ENCODE results near the gene ROS1.

The ROS1 gene

GRCh38 chr6:117327149-117328004, 98.4 kb downstream of the ROS1 start:
- Histone ChIP-seq H3K4me3 (no peak overlapping the region), H3K27ac (no peak overlapping the region)

- Histone ChIP-seq H3K27ac (no peak overlapping the region), H3K4me3 (no peak overlapping the region)
Observed at GRCh38 chr6:117326396-117326795, 99.3 kb downstream of the ROS1 start.

DNA sequence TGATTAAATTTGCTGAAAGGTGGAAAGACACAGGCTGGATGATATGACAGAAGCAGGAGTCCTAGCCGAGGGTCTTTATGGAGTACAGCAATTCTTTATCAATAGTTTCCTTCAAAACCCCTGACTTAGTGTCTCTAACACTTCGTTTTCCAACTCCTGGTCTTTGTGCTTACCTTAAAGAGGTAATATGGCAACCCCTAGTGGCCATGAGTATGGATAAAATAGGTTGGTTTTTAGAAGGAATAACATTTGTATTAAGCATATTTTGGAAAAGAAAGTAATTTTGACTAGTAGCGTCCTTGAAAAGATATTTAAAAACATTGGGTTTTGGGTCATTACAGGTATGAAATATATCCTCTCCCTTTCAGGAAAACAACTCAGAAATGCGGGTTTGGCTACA, 108.5 kb downstream of the ROS1 start:
- H3K4me3 ChIP-seq, result no peak overlapping the region
- H3K27ac ChIP-seq, result no peak overlapping the region

DNA sequence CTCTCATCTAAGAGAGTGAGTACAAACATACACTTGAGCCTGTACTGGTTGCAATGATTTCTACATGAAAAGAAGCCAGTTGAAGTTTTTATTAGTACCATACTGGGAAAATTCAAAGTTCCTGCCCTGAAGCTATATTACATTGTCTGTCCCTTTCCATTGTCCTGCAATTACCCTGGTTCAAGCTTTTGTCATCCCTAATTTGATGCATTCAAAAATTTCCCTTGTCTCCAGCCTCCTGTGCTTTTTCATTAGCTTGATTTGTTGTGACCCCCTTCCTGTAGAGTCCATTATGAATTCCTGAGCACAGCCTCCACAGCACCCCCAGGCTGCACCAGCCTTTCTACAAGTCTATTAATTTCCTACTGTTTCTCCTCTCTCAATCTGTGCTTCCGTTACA, 114.0 kb downstream of the ROS1 start:
- no peak overlapping the region for H3K27ac ChIP-seq
- no peak overlapping the region for H3K4me3 ChIP-seq

DNA sequence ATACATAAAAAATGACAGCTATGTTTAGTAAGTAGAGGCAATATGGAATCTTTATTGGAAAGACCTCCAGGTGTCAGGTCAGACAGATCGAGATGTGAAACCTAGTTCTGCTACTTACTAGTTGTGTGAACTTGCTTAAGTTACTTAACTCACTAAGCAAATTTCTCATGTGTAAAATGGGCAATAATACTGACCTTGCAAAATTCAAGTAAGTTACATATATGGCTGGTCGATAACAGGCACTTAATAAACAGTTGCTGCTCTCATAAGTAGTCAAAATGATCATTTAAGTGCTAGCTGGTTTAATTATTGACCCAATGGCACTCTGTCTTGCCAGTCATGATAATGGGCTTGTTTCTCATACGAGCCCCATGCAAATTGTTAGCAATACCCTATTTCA, 114.4 kb downstream of the ROS1 start:
- H3K27ac ChIP-seq, result no peak overlapping the region
- no peak overlapping the region for H3K4me3 ChIP-seq

GRCh38 chr6:117309611-117310010, 116.1 kb downstream of the ROS1 start:
- no peak overlapping the region for H3K27ac ChIP-seq

GRCh38 chr6:117309069-117309468, 116.7 kb downstream of the ROS1 start:
- H3K4me3 ChIP-seq, result no peak overlapping the region
- H3K27ac ChIP-seq, result no peak overlapping the region

More at GRCh38 chr6:117309611-117310010, 116.1 kb downstream of the ROS1 start:
- H3K4me3 ChIP-seq, result no peak overlapping the region

- H3K27ac ChIP-seq, result no peak overlapping the region
- H3K4me3 ChIP-seq, result no peak overlapping the region
Observed at GRCh38 chr6:117307655-117308054, 118.1 kb downstream of the ROS1 start.

GRCh38 chr6:117306227-117306790, 119.4 kb downstream of the ROS1 start:
- Histone ChIP-seq H3K4me3 (no peak overlapping the region), H3K27ac (no peak overlapping the region)

- H3K4me3 ChIP-seq, result no peak overlapping the region
- no peak overlapping the region for H3K27ac ChIP-seq
Observed at GRCh38 chr6:117304446-117304845, 121.3 kb downstream of the ROS1 start.

DNA sequence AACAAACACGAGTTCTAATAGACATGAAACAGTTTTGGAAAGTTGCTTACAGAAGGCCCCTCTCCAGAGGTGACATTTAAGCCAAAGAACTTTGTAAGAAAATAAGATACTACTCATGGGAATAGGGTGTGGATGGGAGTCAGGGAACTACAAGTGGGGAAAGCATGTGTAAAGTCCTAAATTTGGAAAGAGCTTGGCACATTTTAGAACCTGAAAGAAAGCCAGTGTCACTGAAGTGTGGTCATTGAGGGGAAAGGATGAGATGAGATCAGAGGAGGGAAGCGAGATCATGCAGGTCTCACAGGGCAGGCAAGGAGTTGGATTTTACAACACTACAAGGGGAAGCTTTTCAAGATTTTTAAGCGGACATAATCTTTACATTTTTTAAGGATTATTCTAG, 122.4 kb downstream of the ROS1 start:
- Histone ChIP-seq H3K27ac (no peak overlapping the region), H3K4me3 (no peak overlapping the region)

- H3K27ac ChIP-seq, result no peak overlapping the region
- H3K4me3 ChIP-seq, result no peak overlapping the region
Observed at GRCh38 chr6:117298941-117299340, 126.8 kb downstream of the ROS1 start.

- Histone ChIP-seq H3K4me3 (no peak overlapping the region), H3K27ac (no peak overlapping the region)
Observed at GRCh38 chr6:117290173-117290846, 135.4 kb downstream of the ROS1 start.

- Histone ChIP-seq H3K27ac (no peak overlapping the region), H3K4me3 (no peak overlapping the region)
Observed at GRCh38 chr6:117288083-117288715, 137.5 kb downstream of the ROS1 start.

DNA sequence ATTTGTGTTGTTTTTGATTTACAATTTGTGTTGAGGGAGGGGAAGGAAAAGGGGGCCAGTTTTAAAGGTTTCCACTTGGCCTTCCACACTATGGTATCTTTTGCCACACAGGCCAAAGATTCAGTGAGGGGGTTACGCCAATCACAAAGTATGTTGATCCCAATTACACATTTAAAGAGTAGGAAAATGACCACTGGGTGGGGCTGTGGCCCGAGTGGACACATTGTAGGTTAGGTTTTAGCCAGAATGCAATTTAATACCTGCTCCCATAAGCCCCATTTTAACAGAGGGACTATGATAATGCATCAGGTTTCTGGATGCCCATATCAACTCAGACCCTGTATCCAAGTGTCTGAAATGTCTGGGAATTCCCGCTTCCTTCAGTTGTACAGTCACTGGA, 144.8 kb downstream of the ROS1 start:
- H3K27ac ChIP-seq, result no peak overlapping the region

DNA sequence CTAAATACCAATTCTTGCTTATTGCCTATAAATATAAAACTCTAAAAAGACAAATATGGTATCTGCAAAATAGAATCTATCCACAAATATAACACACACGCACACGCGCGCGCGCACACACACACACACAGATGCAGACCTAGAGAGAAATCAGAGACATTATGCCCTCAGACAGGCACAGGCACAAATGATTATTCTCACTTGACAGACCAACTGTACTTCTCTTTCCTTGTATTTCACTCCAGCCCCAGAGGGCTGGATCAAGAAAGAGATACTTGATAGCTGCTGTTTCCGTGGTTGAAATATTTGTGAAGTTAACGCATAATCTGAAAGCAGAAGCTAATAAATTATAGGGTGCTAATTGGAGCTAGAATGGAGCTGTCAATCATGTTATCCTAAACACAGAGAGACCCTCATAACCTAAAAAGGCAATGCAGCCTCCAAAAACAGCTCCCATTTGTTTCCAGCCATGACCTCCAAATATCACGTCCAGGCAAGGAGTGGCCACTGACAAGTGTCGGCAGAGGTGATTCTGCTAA, 148.9 kb downstream of the ROS1 start:
- no peak overlapping the region for H3K4me3 ChIP-seq
- H3K27ac ChIP-seq, result no peak overlapping the region

More for the DNA sequence above, 144.8 kb downstream of the ROS1 start:
- H3K4me3 ChIP-seq, result no peak overlapping the region

DNA sequence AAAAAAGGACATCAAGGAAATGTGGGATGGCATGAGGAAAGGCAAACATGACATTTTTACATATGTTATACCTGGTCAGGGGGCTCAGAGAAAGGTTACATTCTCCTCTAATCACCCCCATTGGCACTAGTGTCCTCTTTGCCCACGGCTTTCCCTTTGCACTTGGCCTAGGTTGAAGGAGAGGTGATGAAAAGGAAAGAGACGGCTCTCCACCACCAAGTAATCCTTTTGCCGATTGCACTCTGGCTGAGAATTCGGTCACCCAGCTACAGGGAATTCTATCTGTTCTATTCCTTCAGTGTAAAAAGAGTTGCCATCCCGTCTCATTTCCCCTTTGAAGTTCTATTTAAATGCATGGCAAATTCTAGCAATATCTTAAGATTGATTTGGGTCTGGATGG, 150.0 kb downstream of the ROS1 start:
- H3K27ac ChIP-seq, result no peak overlapping the region

DNA sequence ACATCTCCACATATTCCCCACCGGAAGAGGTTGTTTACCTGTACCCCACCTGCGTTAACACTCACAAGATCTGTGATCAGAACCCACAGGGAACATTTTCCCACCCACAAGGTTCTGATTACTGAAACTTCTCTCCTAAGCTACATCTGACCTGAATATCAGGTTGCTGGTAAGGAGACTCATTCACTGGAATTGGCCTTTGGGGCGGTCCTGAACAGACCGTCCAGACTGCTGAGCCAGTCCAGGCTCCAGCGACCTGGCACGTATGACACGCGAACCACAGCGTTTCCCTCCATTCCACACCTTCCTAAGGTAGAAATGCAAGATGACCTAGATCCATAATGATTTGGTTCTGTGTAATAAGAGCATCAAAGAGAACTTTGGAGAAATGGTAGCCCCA, 150.5 kb downstream of the ROS1 start:
- Histone ChIP-seq H3K27ac (no peak overlapping the region), H3K4me3 (no peak overlapping the region)

More for the DNA sequence above, 150.0 kb downstream of the ROS1 start:
- no peak overlapping the region for H3K4me3 ChIP-seq

GRCh38 chr6:117272891-117273290, 152.9 kb downstream of the ROS1 start:
- Histone ChIP-seq H3K27ac (no peak overlapping the region), H3K4me3 (no peak overlapping the region)

Measured in skin epidermis (tissue), 12 donors.